Measurements from ENCODE around the gene TSPAN18. TPM values are rescaled to one million over a fixed set of nuclear protein-coding genes. Genes with fewer than 3 reads are reported as not detected.

The TSPAN18 gene
- total RNA-seq, 1 experiment from 2014 or later, result 2.8 TPM

- Histone ChIP-seq H3K4me1 (ENCODE audit: insufficient read depth, low read length, poor library complexity, severe bottlenecking) (peaks cover 5% of the 10 kb centered on the region), H3K27ac (ENCODE audit: low read depth, low read length, poor library complexity, severe bottlenecking) (no peak overlapping the region), H3K9me3 (ENCODE audit: low read depth, low read length, poor library complexity, severe bottlenecking) (no peaks in the 10 kb centered on the region), H3K27me3 (replicated peaks; ENCODE audit: insufficient read depth, low read depth, low read length, poor library complexity) (no peaks in the 10 kb centered on the region), H3K4me3 (ENCODE audit: low read depth, low read length, poor library complexity, severe bottlenecking) (no peak overlapping the region), H3K36me3 (ENCODE audit: insufficient read depth, low read length, poor library complexity, severe bottlenecking) (no peaks in the 10 kb centered on the region)
- intact Hi-C loops (cut with micrococcal nuclease; ENCODE audit: unreplicated experiment), result no loop called here
- no peak for DNase-seq (ENCODE audit: low spot score)
- TF ChIP-seq EZH2 (IDR thresholded peaks at IDR 0.05; ENCODE audit: borderline replicate concordance, low read depth, low read length, poor library complexity, severe bottlenecking) (no peak), CTCF (conservative IDR thresholded peaks at IDR 0.05; ENCODE audit: low read depth, low read length) (no peak)
- ChIA-PET POLR2A (ENCODE audit: low non-redundant PET) (no interaction called here), CTCF (interaction anchor here (1.5 to 6.3 kb wide), 3 partner anchors 13 to 170 kb away, joined by 5 to 299 read pairs (median 7); no protein-coding TSS in a partner anchor)
- no TSS peak for BruUV-seq (replicated peaks)
These were observed 213.6 kb downstream of the TSPAN18 start for GRCh38 chr11:44940404-44940803.

GRCh38 chr11:44940835-44941234 lies 214.1 kb downstream of the TSPAN18 start:
- ChIA-PET CTCF (interaction anchor here (1.5 to 6.3 kb wide), 2 partner anchors 14 to 163 kb away, joined by 7 to 299 read pairs; no protein-coding TSS in a partner anchor), POLR2A (ENCODE audit: low non-redundant PET) (no interaction called here)
- no peak for TF ChIP-seq CTCF (conservative IDR thresholded peaks at IDR 0.05; ENCODE audit: low read depth, low read length)
- TF ChIP-seq EZH2 (IDR thresholded peaks at IDR 0.05; ENCODE audit: borderline replicate concordance, low read depth, low read length, poor library complexity, severe bottlenecking), result no peak
- Histone ChIP-seq H3K4me1 (ENCODE audit: insufficient read depth, low read length, poor library complexity, severe bottlenecking) (peaks cover 5% of the 10 kb centered on the region), H3K9me3 (ENCODE audit: low read depth, low read length, poor library complexity, severe bottlenecking) (no peaks in the 10 kb centered on the region), H3K27me3 (replicated peaks; ENCODE audit: insufficient read depth, low read depth, low read length, poor library complexity) (no peaks in the 10 kb centered on the region), H3K36me3 (ENCODE audit: insufficient read depth, low read length, poor library complexity, severe bottlenecking) (no peaks in the 10 kb centered on the region), H3K4me3 (ENCODE audit: low read depth, low read length, poor library complexity, severe bottlenecking) (no peak overlapping the region), H3K27ac (ENCODE audit: low read depth, low read length, poor library complexity, severe bottlenecking) (no peak overlapping the region)
- intact Hi-C loops (cut with micrococcal nuclease; ENCODE audit: unreplicated experiment), result no loop called here
- BruUV-seq (replicated peaks), result no TSS peak
- no peak for DNase-seq (ENCODE audit: low spot score)

DNA sequence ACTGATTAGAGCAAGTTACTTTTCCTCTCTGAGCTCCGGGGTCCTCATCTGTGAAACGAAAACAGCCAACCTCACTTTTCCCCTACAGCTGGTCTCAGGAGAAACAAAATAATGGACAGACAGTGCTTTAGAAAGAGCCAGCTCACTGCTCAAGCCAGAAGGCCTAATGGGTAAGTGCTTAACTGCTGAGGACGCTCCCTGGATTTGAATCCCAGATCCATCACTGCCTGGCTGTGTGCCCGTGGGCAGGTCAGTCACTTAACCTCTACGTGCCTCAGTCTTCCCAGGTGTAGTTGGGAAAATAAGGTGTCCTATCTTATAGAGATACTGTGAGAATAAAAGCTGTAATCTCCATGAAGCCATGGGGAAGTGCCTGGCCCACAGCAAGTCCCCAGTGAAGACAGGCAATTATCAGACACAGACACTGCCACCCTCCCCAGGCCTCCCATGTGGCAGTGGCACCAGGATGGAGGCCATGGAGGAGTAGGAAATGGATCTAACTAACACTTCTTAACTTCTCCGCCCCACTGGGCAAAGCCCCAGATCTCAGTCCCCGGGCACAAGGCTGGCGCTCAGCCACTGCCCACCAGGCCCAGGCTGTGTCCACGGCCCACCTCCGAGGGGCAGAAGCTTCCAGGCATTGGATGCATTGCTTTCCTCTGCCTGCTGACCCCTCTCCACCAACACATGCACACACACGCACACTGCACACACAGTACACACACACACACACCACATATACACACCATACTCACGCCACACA lies 214.7 kb downstream of the TSPAN18 start:
- TF ChIP-seq CTCF (conservative IDR thresholded peaks at IDR 0.05; ENCODE audit: low read depth, low read length), result no peak
- no peak for TF ChIP-seq EZH2 (IDR thresholded peaks at IDR 0.05; ENCODE audit: borderline replicate concordance, low read depth, low read length, poor library complexity, severe bottlenecking)
- Histone ChIP-seq H3K27ac (ENCODE audit: low read depth, low read length, poor library complexity, severe bottlenecking) (no peak overlapping the region), H3K9me3 (ENCODE audit: low read depth, low read length, poor library complexity, severe bottlenecking) (no peaks in the 10 kb centered on the region), H3K4me3 (ENCODE audit: low read depth, low read length, poor library complexity, severe bottlenecking) (no peak overlapping the region), H3K27me3 (replicated peaks; ENCODE audit: insufficient read depth, low read depth, low read length, poor library complexity) (no peaks in the 10 kb centered on the region), H3K4me1 (ENCODE audit: insufficient read depth, low read length, poor library complexity, severe bottlenecking) (peaks cover 5% of the 10 kb centered on the region), H3K36me3 (ENCODE audit: insufficient read depth, low read length, poor library complexity, severe bottlenecking) (no peaks in the 10 kb centered on the region)
- ChIA-PET CTCF (interaction anchor here (1.5 to 6.3 kb wide), 2 partner anchors 14 to 163 kb away, joined by 7 to 299 read pairs; no protein-coding TSS in a partner anchor), POLR2A (ENCODE audit: low non-redundant PET) (no interaction called here)
- intact Hi-C loops (cut with micrococcal nuclease; ENCODE audit: unreplicated experiment), result no loop called here
- no TSS peak for BruUV-seq (replicated peaks)
- no peak for DNase-seq (ENCODE audit: low spot score)

All from A673 (cell line).